RWPE2 (cell line): ENCODE results near the gene TAPT1.

ENCODE experiments used
- ATAC-seq: fragments of 200-7000 bp; cut with Tn5 transposase; 3 replicates; pipeline ENCODE4 v1.9.1; 2021; ENCODE audit warnings: low read depth
- DNase-seq: peaks from one replicate; pipeline ENCODE4 v3.0.0-alpha.2; 2020; ENCODE audit warnings: low spot score
- H3K27ac ChIP-seq: fragments of 450-650 bp; 2 replicates; pipeline ENCODE4 v1.5.1; 2017; ENCODE audit warnings: mild to moderate bottlenecking; ENCODE audit not compliant: poor library complexity, severe bottlenecking
- H3K27me3 ChIP-seq: fragments of 250-450 bp; sonication (Bioruptor Pico); 2 replicates; pipeline ENCODE4 v1.5.1; 2021; ENCODE audit warnings: mild to moderate bottlenecking, moderate library complexity; ENCODE audit not compliant: insufficient read depth, poor library complexity, severe bottlenecking
- H3K36me3 ChIP-seq: fragments of 250-450 bp; sonication (Bioruptor Pico); 2 replicates; pipeline ENCODE4 v1.5.1; 2020; ENCODE audit warnings: low read depth, mild to moderate bottlenecking, moderate library complexity
- H3K4me1 ChIP-seq: fragments of 250-450 bp; sonication (Bioruptor Pico); 2 replicates; pipeline ENCODE4 v1.5.1; 2021; ENCODE audit warnings: mild to moderate bottlenecking, moderate library complexity; ENCODE audit not compliant: insufficient read depth, poor library complexity, severe bottlenecking
- H3K4me3 ChIP-seq: fragments of 250-450 bp; sonication (Bioruptor Pico); 2 replicates; pipeline ENCODE4 v1.5.1; 2021; ENCODE audit warnings: mild to moderate bottlenecking, moderate library complexity; ENCODE audit not compliant: severe bottlenecking
- H3K9me3 ChIP-seq: fragments of 250-450 bp; sonication (Bioruptor Pico); 2 replicates; pipeline ENCODE4 v1.5.1; 2021; ENCODE audit warnings: mild to moderate bottlenecking, moderate library complexity; ENCODE audit not compliant: severe bottlenecking
- TF ChIP-seq, protein P1 (sequence below): fragments of 450-650 bp; IDR thresholded peaks from one replicate; pipeline ENCODE4 v1.5.1; 2017; ENCODE audit warnings: mild to moderate bottlenecking, moderate library complexity; ENCODE audit not compliant: poor library complexity, severe bottlenecking

The TAPT1 gene

DNA sequence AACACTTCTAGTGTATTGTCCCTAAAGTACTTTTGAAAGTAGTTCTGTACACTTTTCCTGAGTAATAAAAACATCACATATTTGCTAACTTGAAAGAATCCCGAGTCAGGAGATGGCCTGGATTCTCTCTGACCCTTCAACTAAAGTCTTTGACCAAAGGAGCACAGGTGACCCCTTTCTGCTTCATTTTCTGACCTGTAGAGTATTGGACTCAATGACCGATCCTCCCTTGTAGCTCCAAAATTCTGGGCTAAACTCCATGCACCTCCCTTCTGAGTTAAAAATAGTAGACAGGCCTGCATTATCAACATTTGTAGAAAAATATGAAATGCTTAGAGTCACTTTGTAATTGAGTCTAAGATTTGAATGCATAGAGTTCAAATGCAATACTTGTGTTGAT is 4.0 kb upstream of the TAPT1 start:
- H3K27me3 ChIP-seq = no peaks in the 10 kb centered on the region
- DNase-seq = no peak
- TF ChIP-seq, protein P1, sequence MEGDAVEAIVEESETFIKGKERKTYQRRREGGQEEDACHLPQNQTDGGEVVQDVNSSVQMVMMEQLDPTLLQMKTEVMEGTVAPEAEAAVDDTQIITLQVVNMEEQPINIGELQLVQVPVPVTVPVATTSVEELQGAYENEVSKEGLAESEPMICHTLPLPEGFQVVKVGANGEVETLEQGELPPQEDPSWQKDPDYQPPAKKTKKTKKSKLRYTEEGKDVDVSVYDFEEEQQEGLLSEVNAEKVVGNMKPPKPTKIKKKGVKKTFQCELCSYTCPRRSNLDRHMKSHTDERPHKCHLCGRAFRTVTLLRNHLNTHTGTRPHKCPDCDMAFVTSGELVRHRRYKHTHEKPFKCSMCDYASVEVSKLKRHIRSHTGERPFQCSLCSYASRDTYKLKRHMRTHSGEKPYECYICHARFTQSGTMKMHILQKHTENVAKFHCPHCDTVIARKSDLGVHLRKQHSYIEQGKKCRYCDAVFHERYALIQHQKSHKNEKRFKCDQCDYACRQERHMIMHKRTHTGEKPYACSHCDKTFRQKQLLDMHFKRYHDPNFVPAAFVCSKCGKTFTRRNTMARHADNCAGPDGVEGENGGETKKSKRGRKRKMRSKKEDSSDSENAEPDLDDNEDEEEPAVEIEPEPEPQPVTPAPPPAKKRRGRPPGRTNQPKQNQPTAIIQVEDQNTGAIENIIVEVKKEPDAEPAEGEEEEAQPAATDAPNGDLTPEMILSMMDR = no peak

DNA sequence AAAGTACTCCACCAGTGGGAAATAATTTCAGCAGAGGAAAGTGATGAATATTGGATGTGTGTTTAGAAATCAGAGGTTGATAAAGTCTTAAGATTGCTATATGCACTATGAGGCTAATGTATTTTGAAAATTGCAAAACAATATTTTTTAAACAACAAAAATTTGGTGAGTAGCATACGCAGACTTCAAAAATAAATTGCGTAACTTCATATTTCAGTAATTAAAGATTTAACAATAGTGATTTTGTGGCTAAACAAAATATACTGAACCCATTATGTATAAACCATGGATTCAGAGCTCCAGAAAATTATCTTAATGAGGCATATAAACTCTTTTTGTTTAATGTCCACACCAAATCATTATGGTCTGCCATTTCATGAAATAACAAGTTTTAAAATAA is 3.3 kb upstream of the TAPT1 start:
- Histone ChIP-seq H3K27ac (no peak overlapping the region), H3K27me3 (no peaks in the 10 kb centered on the region), H3K36me3 (no peaks in the 10 kb centered on the region), H3K4me1 (peaks cover 3% of the 10 kb centered on the region), H3K9me3 (no peaks in the 10 kb centered on the region), H3K4me3 (no peak overlapping the region)
- ATAC-seq = no peak
- TF ChIP-seq, protein P1 = no peak
- DNase-seq = no peak

More for the DNA sequence above, 4.0 kb upstream of the TAPT1 start:
- peaks cover 3% of the 10 kb centered on the region for H3K4me1 ChIP-seq
- no peaks in the 10 kb centered on the region for H3K9me3 ChIP-seq
- no peak overlapping the region for H3K4me3 ChIP-seq
- H3K36me3 ChIP-seq = no peaks in the 10 kb centered on the region
- ATAC-seq = no peak
- H3K27ac ChIP-seq = no peak overlapping the region

DNA sequence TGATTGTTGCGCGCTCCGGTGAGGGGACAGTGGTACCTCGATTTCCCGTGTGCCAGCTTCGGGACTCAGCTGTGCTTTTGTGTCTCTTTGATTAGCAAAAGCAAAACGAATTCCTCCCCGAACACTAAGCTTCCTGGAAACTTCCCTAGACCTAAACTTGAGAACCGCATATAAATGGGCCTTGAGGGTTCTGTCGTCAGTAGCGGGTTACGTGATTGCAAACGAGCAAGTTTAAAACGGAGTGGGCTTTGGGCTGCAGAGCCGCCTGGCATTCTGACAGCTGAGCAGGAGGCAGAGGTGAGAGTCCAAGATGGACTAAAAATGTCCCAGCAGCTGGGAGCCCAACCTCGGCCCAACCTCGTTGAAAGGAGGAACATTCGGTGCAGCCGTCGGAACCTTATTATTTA is 1.2 kb upstream of the TAPT1 start:
- H3K27ac ChIP-seq = peak overlapping the region; percentile 77
- H3K36me3 ChIP-seq = no peaks in the 10 kb centered on the region
- no peaks in the 10 kb centered on the region for H3K27me3 ChIP-seq
- H3K9me3 ChIP-seq = no peaks in the 10 kb centered on the region
- ATAC-seq (peak; percentile 3; the same call in 1 of the 3 replicates), DNase-seq (no peak)
- TF ChIP-seq, protein P1 = no peak
- H3K4me3 ChIP-seq = peak overlapping the region; percentile 100
- H3K4me1 ChIP-seq = peaks cover 3% of the 10 kb centered on the region

DNA sequence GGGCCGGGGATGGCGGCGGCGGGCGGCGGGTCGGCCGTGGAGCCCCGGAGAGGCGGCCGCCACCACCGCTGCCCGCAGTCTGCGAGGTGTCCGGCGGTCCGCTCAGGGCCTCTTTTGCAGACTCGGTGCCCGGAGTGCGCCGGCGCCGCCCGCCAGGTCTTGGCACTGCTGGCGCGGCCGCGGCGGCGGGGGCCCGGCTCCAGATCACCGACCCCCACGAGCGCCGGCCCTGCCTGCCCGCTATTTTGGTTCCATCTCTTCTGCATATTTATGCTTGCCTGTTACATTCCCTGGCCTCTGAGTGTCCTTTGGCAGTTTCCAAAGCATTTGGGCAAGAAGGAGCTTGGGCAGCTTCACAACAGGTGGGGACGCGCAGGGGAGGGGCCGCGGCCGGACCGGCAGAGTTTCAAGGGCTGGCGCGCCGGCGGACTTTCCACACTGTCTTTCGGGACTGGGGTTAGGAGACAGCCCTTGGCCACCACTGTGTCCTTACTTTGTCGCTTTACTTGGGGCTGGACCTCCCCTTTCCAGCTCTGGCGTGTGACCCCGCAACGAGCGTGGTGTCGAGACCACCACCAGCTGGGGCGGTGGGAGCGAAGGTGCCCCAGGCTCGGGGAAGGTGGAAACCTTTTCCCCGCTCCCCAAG is 668 bp upstream of the TAPT1 start:
- Histone ChIP-seq H3K4me3 (peak overlapping the region; percentile 100), H3K36me3 (no peaks in the 10 kb centered on the region), H3K27me3 (no peaks in the 10 kb centered on the region), H3K27ac (peak overlapping the region; percentile 77), H3K4me1 (peaks cover 3% of the 10 kb centered on the region), H3K9me3 (no peaks in the 10 kb centered on the region)
- TF ChIP-seq, protein P1 = no peak
- ATAC-seq (peak; percentile 60; the same call in 2 of the 3 replicates), DNase-seq (peak; percentile 53)

DNA sequence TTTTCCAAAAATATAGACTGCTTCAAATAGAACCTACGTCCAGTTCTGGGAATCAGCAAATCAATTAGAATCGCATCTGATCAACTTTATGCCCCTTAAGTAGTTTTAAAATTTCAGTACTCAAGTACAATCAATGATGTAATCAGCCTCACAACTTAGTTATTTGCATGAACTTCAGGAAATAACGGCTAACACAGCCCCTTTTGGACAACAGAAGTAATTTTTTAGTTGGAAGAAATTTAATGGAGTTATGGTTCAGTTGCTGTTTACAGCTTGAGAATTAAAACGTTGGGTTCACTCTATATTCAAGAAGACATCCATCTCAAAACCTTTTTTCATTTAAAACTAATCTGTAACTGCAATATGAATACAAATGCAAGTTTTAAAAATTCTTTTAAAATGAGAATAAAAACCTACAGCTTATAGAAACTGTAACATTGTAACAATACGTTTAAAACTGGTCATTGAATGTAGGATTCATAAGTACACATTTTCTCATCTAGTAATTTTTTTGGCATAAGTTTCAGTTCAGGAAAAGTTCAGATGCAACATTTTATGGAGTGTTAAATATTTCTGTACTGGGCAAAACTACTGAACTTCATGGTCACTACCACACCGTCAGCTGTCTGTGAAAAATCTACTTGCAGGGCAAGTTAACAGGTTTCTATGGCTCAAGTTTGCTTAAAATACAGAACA is 956 bp downstream of the TAPT1 start:
- DNase-seq = no peak
- Histone ChIP-seq H3K27me3 (no peaks in the 10 kb centered on the region), H3K27ac (peak overlapping the region; percentile 77)

More for the DNA sequence above, 956 bp downstream of the TAPT1 start:
- no peaks in the 10 kb centered on the region for H3K9me3 ChIP-seq
- no peaks in the 10 kb centered on the region for H3K36me3 ChIP-seq
- peak overlapping the region; percentile 100 for H3K4me3 ChIP-seq
- TF ChIP-seq, protein P1 = no peak
- peaks cover 3% of the 10 kb centered on the region for H3K4me1 ChIP-seq
- ATAC-seq = no peak
